ENCODE results near the gene SYNE2.

SYNE2 gene

GRCh38 chr14:63875311-63875710, 22.5 kb downstream of the SYNE2 start:
- no peak for DNase-seq (ENCODE audit: low read depth in 2 of 2)

- no peak for DNase-seq (ENCODE audit: low read depth in 2 of 2)
These were observed 24.7 kb downstream of the SYNE2 start for GRCh38 chr14:63877550-63877939.

- no peak for DNase-seq (ENCODE audit: low read depth in 2 of 2)
These were observed 25.2 kb downstream of the SYNE2 start for GRCh38 chr14:63878052-63878451.

DNA sequence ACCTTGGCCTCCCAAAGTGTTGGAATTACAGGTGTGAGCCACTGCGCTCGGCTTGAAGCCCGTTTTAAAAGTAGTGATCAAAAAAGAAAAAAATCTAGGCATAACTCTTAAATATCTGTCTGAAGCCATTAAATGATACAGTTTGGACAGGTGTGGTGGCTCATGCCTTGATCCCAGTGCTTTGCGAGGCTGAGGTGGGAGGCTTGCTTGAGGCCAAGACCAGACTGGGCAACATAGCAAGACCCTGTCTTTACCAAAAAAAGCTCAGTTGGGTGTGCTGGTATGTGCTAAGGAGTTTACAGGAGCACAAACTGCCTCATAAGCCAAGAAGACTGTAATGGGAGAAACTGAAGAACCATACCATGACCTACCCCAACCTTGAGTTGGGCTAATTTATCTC, 26.0 kb downstream of the SYNE2 start:
- no peak for DNase-seq (ENCODE audit: low read depth in 2 of 2)

GRCh38 chr14:63881926-63882325, 29.1 kb downstream of the SYNE2 start:
- DNase-seq (ENCODE audit: low read depth in 2 of 2), result no peak

- DNase-seq (ENCODE audit: low read depth in 2 of 2), result no peak
These were observed 35.1 kb downstream of the SYNE2 start for GRCh38 chr14:63887899-63888298.

DNA sequence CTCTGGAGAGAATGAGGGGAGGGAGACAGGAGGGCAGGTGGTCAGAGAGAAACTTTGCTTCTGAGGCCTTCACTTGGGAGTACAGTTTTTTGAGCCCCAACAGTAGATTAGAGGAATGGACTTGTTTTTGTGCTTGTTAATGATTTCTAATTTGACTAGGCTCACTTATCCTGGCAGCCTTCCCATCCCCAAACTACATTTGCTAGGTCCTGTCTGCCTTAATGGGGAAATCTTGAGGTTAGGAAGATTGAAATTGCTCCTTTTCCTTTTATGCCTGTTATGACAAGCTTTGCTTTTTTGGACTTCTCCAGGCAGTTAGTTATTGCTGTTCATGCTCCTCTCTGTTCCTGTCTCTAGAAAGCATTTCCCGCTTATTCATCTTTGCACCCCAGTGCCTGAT, 37.7 kb downstream of the SYNE2 start:
- DNase-seq (ENCODE audit: low read depth in 2 of 2), result no peak

DNA sequence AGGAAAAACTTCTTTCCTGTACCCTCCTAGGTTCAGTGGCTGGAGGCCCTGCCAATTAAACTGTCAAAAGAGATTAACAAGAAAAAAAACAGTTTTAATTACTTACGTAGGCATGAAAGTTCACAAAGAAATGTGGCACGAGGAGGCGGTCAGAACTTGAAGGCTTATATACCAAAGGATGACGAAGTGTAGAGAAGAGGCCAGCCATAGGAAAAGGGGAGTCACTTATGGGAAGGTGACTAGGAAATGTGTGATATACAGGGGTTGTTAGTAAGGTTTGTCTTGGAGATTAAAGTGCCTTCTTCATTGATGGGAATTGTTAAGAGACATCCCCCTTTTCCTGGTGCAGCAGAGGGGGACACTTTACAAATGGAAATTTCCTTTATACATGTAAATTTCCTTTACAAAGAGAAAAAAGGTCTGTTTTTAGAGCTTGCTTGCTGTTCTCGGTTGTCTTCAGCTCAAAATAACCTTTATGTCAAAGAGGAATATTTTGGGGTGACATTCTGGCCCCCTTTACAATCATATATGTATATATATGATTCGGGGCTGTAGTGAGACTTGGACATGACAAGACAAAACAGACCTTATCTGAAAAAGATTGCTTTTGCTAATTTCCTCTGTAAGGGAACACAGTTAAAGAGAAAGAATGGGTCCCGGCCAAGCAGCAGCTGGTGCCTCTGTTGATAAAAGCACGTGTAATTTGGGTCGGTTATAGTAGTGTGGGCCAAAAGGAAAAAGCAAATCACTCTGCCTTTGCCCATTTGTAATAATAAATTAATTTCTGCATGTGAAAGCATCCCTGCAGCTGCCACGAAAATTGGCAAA, 38.6 kb downstream of the SYNE2 start:
- no peak for DNase-seq (ENCODE audit: low read depth in 2 of 2)

DNA sequence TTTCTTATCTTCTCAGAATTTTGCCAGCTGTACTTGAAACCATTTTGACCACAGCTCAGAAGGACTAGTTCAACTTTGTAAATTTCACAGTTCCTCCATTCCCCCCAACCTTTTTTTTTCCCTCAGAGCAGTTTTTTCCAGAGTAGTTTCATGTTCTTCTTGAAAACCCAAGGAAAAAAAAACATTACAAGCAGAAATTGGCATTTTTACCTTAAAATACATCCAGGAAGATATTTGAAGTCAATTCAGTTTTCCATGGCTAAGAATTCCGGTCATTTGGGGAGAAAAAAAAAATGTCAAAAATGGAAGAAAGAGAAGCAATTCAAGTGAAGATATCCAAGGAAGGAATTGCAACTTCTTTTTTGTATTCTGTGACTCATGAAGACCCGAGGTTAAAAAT, 39.5 kb downstream of the SYNE2 start:
- DNase-seq (ENCODE audit: low read depth in 2 of 2), result no peak

GRCh38 chr14:63893701-63894458, 41.1 kb downstream of the SYNE2 start:
- no peak for DNase-seq (ENCODE audit: low read depth in 2 of 2)

DNA sequence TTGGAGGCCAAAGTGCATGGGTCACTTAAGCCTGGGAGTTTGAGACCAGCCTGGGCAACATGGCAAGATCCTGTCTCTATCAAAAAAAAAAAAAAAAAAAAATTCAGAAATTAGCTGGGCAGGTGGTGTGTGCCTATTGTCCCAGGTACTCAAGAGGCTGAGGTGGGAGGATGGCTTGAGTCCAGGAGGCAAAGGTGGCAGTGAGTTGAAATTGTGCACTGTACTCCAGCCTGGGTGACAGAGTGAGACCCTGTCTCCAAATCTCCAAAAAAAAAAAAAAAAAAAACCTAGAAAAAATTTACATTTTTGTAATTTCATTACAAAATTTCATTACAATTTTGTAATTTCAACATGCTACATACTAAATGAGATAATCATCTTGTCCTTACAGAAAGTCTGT, 42.7 kb downstream of the SYNE2 start:
- no peak for DNase-seq (ENCODE audit: low read depth in 2 of 2)

- DNase-seq (ENCODE audit: low read depth in 2 of 2), result no peak
These were observed 43.5 kb downstream of the SYNE2 start for GRCh38 chr14:63896278-63896720.

DNA sequence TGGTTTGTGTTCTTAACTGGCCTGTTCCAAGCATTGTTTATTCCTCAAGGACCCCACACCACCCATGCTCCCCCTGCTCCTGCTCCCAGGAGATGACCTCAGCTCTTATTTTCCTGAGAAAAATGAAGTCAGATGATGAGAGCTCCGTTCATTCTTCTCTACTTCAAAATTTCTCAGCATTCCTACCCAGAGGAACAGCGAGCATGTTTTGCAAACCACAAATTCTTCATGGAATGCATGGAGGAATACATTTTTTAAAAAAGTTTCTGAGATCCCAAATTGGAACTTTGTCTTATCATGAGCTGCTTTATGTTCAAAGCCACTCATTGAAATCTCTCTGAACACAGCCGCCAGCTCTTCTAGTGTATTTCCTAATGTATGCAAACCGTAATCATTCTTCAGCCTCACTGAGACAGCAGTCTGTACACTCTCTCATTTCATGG, 44.9 kb downstream of the SYNE2 start:
- DNase-seq (ENCODE audit: low read depth in 2 of 2), result no peak

GRCh38 chr14:63899953-63900352, 47.1 kb downstream of the SYNE2 start:
- no peak for DNase-seq (ENCODE audit: low read depth in 2 of 2)

DNA sequence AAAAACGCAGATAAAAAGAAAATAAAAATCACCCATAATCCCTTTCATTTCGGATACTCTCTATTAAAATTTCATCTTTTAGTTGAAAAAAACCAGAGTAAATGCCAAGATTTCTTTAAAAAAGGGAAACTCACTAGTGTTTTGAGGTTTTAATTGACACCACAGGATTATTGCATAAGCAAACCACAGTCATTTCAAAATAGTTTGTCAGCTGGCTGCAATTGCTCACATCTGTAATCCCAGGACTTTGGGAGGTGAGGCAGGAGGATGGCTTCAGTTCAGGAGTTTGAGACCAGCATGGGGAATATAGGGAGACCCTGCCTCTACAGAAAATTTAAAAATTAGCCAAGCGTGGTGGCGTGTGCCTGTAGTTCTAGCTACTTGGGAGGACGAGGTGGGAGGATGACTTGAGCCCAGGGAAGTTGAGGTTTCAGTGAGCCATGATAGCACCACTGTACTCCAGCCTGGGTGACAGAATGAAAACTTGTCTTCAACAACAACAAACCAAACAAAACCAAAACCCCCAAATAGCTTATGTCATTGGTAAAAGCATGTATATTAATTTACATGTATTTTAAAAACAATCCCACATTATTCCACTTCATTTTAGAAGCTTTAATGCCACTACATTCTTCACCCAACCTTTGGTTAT, 48.8 kb downstream of the SYNE2 start:
- no peak for DNase-seq (ENCODE audit: low read depth in 2 of 2)

DNA sequence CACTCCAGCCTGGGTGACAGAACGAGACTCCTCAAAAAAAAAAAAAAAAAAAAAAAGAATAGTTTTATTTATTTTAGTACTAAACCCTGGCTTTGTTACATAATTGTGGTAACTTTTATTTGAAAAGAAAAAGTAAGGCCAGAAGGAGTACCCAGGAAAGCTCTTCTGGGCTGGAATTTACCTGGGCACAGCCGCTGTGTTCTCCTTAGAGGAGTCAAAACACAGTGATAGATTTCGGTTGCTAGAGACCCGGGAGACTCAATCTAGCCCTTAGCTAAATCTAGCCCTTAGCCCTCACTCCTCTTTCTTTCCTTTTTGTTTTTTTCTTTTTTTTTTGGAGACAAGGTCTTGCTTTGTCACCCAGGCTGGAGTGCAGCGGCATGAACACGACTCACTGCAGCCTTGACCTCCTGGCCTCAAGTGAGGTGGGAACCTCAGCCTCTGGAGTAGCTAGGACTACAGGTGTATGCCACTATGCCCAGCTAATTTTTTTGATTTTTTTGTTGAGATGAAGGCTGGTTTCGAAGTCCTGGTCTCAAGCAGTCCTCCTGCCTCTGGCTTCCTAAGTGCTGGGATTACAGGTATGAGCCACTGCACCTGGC, 49.7 kb downstream of the SYNE2 start:
- DNase-seq (ENCODE audit: low read depth in 2 of 2), result no peak

DNA sequence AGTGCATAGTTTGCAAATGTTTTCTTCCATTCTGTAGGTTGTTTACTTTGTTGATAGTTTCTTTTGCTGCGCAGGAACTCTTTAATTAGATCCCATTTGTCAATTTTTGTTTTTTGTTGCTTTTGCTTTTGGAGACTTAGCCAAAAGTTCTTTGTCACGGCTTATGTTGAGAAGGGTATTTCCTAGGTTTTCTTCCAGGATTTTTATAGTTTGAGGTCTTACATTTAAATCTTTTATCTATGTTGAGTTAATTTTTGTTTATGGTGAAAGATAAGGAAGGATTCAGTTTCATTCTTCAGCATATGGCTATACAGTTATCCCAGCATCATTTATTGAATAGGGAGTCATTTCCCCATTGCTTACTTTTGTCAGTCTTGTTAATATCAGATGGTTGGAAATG, 51.9 kb downstream of the SYNE2 start:
- no peak for DNase-seq (ENCODE audit: low read depth in 2 of 2)

DNA sequence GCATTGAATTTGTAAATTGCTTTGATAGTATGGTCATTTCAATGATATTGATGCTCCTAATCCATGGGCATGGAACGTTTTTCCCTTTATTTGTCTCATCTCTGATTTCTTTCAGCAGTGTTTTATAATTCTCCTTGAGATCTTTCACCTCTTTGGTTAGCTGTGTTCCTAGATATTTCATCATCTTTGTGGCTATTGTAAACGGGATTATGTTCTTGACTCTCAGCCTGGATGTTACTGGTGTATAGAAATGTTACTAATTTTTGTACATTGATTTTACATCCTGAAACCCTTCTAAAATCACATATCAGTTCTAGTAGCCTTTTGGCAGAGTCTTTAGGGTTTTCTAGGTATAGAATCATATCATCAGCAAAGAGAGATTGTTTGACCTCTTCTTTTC, 52.6 kb downstream of the SYNE2 start:
- no peak for DNase-seq (ENCODE audit: low read depth in 2 of 2)

- DNase-seq (ENCODE audit: low read depth in 2 of 2), result no peak
These were observed 56.0 kb downstream of the SYNE2 start for GRCh38 chr14:63908667-63909264.

- no peak for DNase-seq (ENCODE audit: low read depth in 2 of 2)
These were observed 57.2 kb downstream of the SYNE2 start for GRCh38 chr14:63909984-63910383.

- DNase-seq (ENCODE audit: low read depth in 2 of 2), result no peak
These were observed 58.0 kb downstream of the SYNE2 start for GRCh38 chr14:63910583-63911363.
